Stimulated activated CD8-positive, alpha-beta memory T cell treated with anti-CD3 and anti-CD28 coated beads, Interleukin-4, amount 100 ng/mL, for 24 hours (primary cell): ENCODE results near the gene TRIM71.

Experiments used
- DNase-seq: peaks from one replicate; pipeline ENCODE4 v3.0.0-alpha.2; 2020; ENCODE audit warnings: low read depth

Gene TRIM71

GRCh38 chr3:32866533-32866932, 48.7 kb downstream of the TRIM71 start:
- DNase-seq: no peak

GRCh38 chr3:32867954-32868353, 50.2 kb downstream of the TRIM71 start:
- DNase-seq: no peak

GRCh38 chr3:32868719-32869512, 51.1 kb downstream of the TRIM71 start:
- DNase-seq: no peak

- DNase-seq: no peak
Measured at GRCh38 chr3:32869513-32870047, 51.8 kb downstream of the TRIM71 start.

GRCh38 chr3:32870373-32871095, 52.7 kb downstream of the TRIM71 start:
- DNase-seq: no peak

- DNase-seq: no peak
Measured at GRCh38 chr3:32871273-32871672, 53.5 kb downstream of the TRIM71 start.

GRCh38 chr3:32872487-32873382, 54.9 kb downstream of the TRIM71 start:
- DNase-seq: no peak

GRCh38 chr3:32873531-32874130, 55.8 kb downstream of the TRIM71 start:
- DNase-seq: no peak

- no peak for DNase-seq
Measured at GRCh38 chr3:32876920-32877319, 59.1 kb downstream of the TRIM71 start.

GRCh38 chr3:32877598-32877997, 59.8 kb downstream of the TRIM71 start:
- DNase-seq: no peak

GRCh38 chr3:32880225-32880624, 62.4 kb downstream of the TRIM71 start:
- no peak for DNase-seq

- DNase-seq: no peak
Measured at GRCh38 chr3:32881624-32882023, 63.8 kb downstream of the TRIM71 start.

- DNase-seq: no peak
Measured at GRCh38 chr3:32882189-32882588, 64.4 kb downstream of the TRIM71 start.

- no peak for DNase-seq
Measured at GRCh38 chr3:32882603-32883025, 64.8 kb downstream of the TRIM71 start.

- no peak for DNase-seq
Measured at GRCh38 chr3:32883817-32884216, 66.0 kb downstream of the TRIM71 start.

GRCh38 chr3:32884591-32884990, 66.8 kb downstream of the TRIM71 start:
- DNase-seq: no peak

GRCh38 chr3:32885283-32885901, 67.6 kb downstream of the TRIM71 start:
- no peak for DNase-seq

GRCh38 chr3:32886296-32886695, 68.5 kb downstream of the TRIM71 start:
- DNase-seq: no peak

GRCh38 chr3:32886911-32887310, 69.1 kb downstream of the TRIM71 start:
- no peak for DNase-seq

GRCh38 chr3:32888739-32889138, 70.9 kb downstream of the TRIM71 start:
- no peak for DNase-seq
